GM18498 (cell line): ENCODE data around the gene GALNTL6.

ENCODE experiments used
- ATAC-seq: cut with Tn5 transposase; IDR thresholded peaks from one replicate; pipeline ENCODE4 v1.9.1; 2021; ENCODE audit warnings: mild to moderate bottlenecking, moderate library complexity; ENCODE audit not compliant: unreplicated experiment

Gene GALNTL6

GRCh38 chr4:172173206-172173605 is 360.0 kb downstream of the GALNTL6 start:
- no peak for ATAC-seq

DNA sequence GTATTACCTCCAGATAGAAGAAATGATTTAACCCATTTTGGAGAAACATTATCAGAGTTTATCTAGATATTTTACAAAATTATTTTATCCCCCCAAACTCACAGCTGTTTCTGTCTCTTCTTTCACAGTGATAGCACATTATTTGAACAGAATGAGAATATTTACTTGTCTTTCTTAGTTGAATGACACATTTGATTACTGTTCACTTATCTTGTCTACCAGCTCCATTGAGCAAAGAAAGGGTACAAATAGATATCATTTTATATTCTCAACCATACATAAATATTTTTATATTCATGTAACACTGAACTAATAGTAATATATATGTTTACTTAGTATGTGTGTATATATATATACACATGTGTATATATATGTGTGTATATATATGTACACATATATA is 364.2 kb downstream of the GALNTL6 start:
- no peak for ATAC-seq

- ATAC-seq: no peak
Observed at GRCh38 chr4:172188248-172188988, 375.2 kb downstream of the GALNTL6 start.

GRCh38 chr4:172202480-172203076 is 389.4 kb downstream of the GALNTL6 start:
- ATAC-seq: peak; percentile 56

DNA sequence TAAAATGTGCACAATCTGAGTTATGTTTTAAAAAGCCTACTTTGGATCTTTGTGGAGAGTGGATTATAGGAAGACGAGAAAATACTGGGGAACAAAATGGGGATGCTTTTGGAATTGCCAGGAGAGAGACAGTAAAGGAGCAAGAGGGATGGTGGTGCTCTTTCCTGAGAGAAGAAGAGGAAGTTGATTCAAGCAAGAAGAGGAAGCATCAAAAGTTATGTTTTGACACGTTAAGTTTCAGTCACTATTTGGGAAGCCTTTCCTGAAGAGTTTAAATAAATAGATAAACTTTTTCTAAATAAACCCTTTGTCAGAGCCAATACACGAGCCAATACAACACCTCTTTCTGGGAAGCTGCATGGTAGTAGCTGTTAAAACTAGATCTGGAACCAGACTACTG is 394.1 kb downstream of the GALNTL6 start:
- no peak for ATAC-seq

DNA sequence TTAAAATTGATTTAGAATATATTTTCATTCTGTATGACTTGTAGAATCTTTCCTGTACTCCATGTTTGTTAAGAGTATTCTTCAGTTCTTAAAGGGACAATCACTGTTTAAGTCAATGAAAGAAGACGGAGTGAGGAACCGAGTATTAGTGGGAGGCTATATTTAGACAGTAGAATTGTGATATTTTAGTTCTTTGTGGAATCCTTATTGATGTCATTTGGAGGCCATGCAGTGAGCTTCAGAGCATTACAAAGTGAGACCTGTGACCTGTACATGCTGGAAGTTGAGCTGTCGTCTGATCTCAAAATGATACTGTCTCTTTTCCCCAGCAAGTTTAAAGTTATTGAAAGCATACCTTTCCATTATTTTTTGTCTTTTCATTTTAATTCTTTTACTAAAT is 394.7 kb downstream of the GALNTL6 start:
- no peak for ATAC-seq

DNA sequence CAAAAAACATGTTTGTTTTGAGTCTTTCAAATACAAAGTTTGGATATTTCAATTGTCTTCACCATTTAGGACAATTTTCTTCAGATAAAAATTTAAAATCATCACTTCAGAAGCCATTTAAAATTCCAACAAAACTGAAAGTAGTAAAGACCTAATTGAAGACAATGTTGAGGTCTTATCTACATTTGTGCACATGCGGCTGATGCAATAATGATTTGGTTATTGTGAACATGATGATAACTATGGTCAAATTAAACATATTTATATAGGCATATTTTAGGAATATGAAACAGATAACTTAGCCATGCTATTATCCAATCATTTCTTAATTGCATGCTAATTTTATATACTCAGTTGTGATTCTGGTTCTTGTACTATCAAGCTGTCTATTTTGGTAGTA is 407.5 kb downstream of the GALNTL6 start:
- no peak for ATAC-seq

GRCh38 chr4:172225457-172225856 is 412.3 kb downstream of the GALNTL6 start:
- no peak for ATAC-seq

GRCh38 chr4:172232966-172233365 is 419.8 kb downstream of the GALNTL6 start:
- ATAC-seq: no peak

GRCh38 chr4:172243551-172243950 is 430.3 kb downstream of the GALNTL6 start:
- ATAC-seq: no peak

- ATAC-seq: no peak
Observed at GRCh38 chr4:172245516-172245915, 432.3 kb downstream of the GALNTL6 start.

DNA sequence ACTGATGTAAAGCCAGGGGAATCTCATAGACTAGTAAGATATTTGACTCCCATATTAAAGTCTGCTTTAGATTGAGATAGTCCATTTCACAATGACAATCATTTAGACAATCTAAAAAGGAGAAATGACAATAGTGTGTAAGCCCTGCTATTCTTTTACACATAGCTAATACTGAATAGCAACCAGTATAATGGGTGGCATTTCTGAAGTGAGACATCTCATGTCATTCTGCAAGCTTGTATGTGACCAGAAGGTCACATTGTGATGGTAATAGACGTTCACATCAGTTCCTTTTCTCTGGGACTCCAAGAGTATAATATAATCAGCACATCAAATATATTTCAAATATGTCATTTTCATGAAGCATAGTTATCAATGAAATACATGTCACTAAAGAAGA is 440.2 kb downstream of the GALNTL6 start:
- ATAC-seq: no peak

DNA sequence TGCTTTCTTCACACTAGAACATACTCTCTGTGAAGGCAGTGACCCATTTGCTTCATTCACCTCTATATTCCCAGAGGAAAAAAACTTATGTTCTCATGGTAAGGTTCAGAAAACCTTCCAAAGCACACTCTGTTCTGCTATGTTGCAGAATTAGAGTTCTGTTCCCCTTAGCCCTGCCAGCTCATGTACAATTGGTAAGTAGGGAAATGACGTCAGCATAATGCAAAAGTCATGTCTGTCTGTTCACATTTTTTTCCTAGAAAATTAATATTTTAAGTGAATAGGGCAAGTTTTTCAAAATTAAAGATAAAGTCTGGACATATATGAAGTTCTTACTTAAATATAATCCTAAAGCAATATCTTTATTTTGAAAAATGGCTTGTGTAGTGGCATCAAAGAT is 443.6 kb downstream of the GALNTL6 start:
- no peak for ATAC-seq

GRCh38 chr4:172270397-172270796 is 457.2 kb downstream of the GALNTL6 start:
- ATAC-seq: no peak

GRCh38 chr4:172287117-172287516 is 473.9 kb downstream of the GALNTL6 start:
- ATAC-seq: no peak

DNA sequence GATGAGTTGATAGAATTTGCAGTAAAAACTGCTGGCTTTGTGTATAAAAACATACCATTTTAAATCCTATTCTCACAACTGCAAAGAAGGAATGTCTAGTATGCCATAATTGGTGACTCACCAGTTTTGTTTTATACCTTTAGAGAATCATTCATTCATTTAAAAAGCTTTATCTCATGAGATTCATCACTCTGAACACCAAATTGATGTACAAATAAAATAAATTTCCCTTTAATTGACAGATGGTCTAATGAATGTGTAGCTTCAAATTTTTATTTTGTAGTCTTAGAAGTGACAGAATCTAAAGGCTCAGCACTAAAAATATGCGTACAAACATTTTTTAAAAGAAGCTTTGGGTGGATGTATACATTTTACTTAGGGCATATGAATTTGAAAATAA is 492.5 kb downstream of the GALNTL6 start:
- ATAC-seq: no peak

GRCh38 chr4:172308078-172308477 is 494.9 kb downstream of the GALNTL6 start:
- ATAC-seq: no peak

DNA sequence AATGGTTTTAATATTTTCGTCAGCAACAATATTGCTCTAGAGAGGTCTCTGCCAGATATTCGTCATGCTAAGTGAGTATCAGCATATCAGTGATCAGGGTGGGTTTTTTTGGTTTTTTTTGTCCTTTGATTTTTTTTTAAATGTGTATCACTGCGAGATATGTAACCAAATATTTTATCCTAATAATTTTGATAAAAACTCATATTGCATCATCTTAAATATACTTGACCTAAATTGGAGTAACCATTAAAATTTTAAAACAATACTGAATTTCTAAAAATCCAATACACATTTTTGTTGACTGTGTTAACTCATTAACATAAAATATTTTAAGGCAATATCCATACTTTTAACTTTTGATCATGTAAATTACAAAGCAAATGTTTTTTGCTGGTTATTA is 498.5 kb downstream of the GALNTL6 start:
- ATAC-seq: no peak

DNA sequence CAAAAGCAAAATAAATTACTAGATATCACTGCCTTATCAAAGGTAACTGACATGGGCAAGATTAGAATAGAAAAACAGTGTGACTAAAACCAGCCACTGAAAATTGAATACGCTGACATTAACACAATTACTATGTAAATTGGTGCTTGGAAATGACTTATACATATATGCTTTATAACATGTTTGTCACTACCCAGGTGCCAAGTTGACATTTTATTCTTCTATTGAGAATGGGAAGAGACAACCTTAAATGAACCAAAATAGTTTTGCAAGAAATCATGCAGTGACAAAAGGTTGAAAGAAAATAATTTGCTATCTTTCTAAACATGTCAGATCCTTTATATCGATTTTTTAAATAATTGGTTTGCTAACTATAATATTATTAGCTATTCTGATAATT is 510.1 kb downstream of the GALNTL6 start:
- no peak for ATAC-seq

DNA sequence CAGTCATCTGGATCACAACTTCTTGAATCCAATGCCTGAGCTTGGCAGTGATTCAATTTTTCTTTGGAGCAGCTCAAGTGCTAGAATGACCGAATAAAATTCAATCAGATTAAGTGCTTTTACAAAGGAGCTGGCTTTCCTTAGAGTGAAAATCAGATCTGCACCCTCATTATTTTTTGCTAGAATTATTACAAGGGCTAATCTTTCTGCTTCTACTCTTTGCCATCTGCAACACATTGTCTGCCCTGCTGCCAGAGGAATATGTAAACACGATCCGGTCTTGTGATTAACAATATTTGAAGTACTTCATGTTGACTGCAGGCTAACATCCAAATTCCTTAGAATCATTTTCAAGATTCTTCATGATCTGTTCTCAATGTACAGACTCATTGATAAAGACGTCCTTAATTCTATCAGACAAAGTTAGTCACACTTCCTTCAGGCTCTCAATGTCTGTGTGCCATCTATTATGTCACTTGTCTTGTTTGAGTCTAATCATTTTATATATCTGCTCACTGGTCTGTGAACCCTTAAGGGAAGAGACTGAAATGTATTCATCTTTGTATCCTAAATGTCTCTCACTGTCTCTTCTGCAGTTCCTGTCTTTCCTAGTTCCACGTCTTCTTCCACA is 531.2 kb downstream of the GALNTL6 start:
- no peak for ATAC-seq

GRCh38 chr4:172348426-172348825 is 535.2 kb downstream of the GALNTL6 start:
- ATAC-seq: no peak

- no peak for ATAC-seq
Observed at GRCh38 chr4:172352356-172352755, 539.2 kb downstream of the GALNTL6 start.
